NCI-H2196 (cell line): ENCODE measurements around the gene TMEM185A.
A peak's percentile ranks its signal among the peaks of the same experiment; 100 is the strongest.
"Not testable (repeated sequence)": the region's sequence is repeated elsewhere in the genome, so short reads cannot be mapped to it uniquely, and the experiment has no call there.

ENCODE experiments used
- DNase-seq: peaks from one replicate; lab custom pipeline; 2025; ENCODE audit not compliant: unreplicated experiment; lab: John Stamatoyannopoulos, UW

The TMEM185A gene

GRCh38 chrX:149631234-149632165 lies at the start of gene TMEM185A:
Gene TMEM185A, minus strand, starts transcription at chrX:149631792. Its CDS starts 212 bp downstream, at chrX:149631580.
- peak; percentile 43 for DNase-seq

- no peak for DNase-seq
These were observed 49.6 kb upstream of the TMEM185A start for GRCh38 chrX:149681182-149681581.

DNA sequence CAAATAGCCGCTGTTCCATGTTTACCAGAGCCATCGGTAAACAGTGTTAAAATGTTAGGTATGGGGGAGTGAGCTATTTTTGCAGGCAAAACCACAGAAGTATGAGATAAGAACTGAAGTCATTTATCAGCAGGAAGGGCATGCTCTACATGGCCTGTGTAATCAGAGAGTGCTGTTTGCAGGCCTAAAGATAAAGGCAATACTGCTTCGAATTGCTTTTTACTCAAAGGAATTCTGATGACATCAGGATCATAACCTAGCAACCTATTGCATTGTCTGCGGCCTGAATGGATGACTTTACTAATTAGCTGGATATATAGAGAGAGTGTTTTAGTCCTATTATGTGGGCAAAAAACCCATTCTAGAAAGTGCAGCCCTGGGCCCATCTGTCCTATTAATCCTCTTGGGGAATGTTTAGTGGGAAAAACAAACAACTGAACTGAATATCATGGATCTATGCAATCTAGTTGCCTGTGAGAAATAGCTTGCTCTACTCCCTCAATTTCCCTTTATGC lies 47.6 kb upstream of the TMEM185A start:
- not testable (repeated sequence) for DNase-seq

- not testable (repeated sequence) for DNase-seq
These were observed 44.0 kb upstream of the TMEM185A start for GRCh38 chrX:149675554-149675953.

GRCh38 chrX:149675088-149675487 lies 43.5 kb upstream of the TMEM185A start:
- DNase-seq, result not testable (repeated sequence)

DNA sequence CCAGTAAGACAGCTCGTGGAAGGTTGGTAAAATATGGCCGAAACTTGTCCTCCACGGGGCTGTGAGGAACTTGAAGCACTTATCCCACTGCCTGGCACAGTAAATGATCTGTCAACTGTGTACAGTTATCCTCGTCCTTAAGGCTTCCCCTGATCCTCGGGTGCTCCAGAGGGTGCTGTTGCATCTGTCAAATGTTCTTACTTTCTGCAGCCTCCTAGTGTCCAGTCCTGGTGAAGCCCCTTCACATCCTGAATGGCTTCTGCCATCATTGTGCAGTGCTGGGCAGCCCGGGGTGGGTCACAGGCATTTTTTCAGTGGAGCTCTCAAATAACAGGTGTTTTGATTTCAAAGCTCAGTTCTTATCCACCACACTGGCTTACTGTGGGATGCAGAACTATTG lies 29.0 kb upstream of the TMEM185A start:
- not testable (repeated sequence) for DNase-seq

- not testable (repeated sequence) for DNase-seq
These were observed 24.8 kb upstream of the TMEM185A start for GRCh38 chrX:149656260-149656884.

GRCh38 chrX:149652232-149652981 lies 20.8 kb upstream of the TMEM185A start:
- DNase-seq, result no peak

DNA sequence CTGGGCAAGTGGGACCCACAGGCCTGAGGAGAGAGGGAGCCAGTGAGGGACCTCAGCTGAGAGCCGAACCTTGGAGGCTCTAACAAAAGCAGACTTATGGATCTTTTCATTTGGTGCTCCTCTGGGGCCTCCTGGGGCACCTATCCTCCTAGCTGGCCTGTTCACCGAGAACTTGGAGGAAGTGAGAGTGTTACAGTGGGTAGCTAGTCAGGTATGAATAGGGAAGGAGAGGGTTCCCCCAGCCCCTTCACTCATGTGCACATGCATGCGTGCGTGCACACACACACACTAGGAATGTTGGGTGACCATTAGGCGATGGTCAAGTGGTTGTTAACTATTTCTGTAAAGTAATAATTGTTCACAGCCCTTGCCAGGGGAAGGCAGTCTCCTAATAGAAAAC lies 18.6 kb upstream of the TMEM185A start:
- DNase-seq, result no peak

DNA sequence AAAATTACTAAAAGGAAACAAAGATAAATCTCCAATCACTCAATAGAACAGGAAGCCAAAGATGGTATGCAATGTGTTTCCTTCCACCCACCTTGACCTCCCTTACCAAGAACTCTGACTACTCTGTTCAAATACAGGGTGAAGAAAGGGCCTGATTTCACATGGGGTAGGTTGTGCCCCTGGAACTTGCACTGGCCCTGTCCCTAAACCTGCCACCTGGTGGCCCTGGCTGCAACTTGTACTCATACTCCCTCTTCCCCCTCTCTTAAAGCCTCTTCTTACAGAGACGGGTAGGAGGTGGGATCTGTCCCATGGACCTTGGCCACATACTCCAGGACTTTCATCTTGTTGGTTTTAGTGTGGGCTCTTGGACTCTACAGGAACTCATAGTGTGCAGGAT lies 17.3 kb upstream of the TMEM185A start:
- no peak for DNase-seq

DNA sequence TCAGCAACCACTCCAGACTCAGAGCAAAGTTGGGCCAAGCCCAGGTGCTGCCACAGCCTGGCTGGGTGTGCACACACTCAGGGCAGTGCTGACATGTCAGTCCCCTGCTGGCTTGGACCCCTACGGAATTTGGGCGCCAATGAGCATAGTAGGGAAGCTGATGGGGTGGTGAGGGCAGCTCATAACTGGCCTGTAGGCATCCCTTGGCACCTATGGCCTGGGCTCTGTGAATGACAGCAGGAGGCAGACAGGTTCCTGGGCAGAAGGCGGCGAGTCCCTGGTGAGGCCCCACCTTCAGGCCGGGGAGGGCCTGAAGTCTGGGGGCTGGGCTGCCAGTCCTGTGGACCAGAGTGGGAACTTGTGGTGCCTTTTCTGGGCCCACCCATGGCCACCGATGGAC lies 15.9 kb upstream of the TMEM185A start:
- DNase-seq, result no peak

- DNase-seq, result no peak
These were observed 11.9 kb upstream of the TMEM185A start for GRCh38 chrX:149643496-149643895.

DNA sequence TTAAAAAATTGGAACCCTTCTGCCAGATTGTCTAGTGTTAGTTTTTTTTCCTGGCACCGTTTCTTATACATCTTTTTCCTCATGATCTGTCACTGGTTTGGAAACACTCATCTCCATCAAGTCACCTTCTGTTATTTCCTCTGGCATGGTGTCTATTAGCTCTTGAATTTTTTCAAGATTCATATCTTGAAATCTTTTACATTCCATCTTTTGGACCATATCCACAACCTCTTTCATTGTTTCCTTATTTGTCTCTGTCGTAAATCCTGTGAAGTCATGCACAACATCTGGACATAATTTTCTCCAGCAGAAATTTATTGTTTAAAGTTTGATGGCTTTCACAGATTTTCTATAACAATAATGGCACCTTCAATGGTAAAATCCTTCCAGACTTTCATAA lies 10.2 kb upstream of the TMEM185A start:
- DNase-seq, result no peak

DNA sequence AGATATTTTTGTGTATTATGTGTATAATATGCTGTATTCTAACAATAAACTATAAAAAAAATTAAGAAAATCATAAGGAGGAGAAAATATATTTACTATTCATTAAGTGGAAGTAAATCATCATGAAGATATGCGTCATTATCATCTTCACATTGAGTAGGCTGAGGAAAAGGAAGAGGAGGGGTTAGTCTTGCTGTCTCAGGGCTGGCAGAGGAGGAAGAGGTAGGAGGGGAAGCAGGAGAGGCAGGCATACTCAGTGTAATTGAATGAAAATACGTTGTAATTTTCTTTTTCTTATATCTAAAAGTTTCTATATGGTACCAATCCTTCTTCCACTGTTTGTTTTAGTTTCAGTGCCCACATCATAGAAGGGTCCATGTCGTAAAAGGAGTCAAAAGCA lies 9.8 kb upstream of the TMEM185A start:
- DNase-seq, result no peak

DNA sequence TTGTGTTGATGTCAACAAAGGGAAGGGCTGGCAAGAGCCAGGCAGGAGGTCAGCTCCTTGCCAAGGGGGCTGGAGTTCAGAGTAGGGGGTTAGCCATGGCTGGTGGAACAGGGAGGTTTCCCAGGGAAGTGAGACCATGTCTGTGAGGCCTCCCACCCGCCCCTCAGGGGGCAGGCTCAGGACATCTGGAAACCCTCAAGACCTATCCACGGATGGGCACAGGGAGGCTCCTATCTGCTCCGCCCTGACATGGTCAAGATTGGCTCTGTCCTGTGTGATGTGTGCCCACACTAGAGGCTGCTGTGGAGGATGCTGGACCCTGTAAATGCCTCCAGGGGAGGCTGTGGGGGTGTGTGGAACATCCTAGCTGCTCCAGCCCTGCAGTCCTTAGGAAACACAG lies 8.0 kb upstream of the TMEM185A start:
- DNase-seq, result no peak

GRCh38 chrX:149638860-149639259 lies 7.3 kb upstream of the TMEM185A start:
- DNase-seq, result no peak

- no peak for DNase-seq
These were observed 1.9 kb upstream of the TMEM185A start for GRCh38 chrX:149633511-149633910.

DNA sequence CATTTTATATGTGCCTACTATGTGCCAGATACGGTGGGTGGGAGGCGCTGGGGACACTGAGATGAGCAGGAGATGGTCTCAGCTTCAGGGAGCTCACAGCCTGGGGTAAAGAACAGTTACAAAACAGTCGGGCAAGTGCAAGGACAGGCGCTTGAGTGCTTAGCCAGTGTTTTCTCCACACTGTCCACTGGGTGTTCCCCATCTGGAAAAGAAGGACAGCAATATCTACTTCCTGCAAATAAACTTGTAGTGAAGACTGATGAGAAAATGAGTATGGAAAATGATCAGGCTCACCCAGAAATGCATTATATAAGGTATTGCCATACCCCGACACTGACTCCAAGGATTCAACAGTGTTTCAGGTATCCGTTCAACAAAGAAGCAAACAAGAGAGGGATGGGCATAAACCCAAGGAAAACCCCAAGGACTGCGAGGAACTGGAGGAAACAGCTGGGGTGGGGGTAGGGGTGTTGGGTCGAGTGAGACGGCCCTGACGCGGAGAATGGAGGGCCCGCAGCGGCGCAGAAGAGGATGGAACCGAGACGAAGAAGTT lies 835 bp downstream of the TMEM185A start:
- DNase-seq, result no peak

DNA sequence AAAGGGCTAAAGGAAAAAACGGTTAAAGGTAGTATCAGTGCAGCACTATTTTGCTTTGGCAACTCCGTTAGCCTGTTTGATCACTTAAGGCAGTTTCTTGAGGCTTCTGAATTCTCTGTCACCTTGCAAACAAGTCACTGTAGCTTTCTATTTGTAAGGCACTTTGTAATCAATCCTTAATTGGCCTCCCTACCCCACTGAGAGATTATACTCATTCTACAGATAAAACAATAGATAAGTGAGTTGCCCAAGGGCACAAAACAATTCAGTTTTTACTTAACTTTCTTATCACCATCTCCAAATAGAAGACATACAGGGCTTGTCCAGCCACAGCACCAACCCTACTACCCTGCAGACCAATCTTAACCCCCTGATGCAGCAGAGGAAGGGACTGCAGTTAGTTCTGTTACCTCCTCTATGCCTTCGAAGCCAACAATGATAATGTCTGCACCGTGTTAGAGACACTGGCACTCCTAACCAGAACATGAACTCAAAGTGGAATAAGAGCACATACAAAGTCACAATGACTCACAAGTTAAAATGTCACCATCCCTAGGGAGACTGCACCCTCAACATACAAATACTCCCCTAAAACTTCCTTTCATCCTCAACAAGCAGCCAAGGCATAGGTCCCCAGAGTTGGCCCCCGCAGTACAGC lies 1.7 kb downstream of the TMEM185A start:
- DNase-seq, result no peak

GRCh38 chrX:149628768-149629167 lies 2.8 kb downstream of the TMEM185A start:
- DNase-seq, result no peak

- DNase-seq, result no peak
These were observed 3.3 kb downstream of the TMEM185A start for GRCh38 chrX:149628280-149628679.
